GM12878 (cell line): ENCODE results near the gene PRADC1. TPM values are rescaled to one million over a fixed set of nuclear protein-coding genes. Genes with fewer than 3 reads are reported as not detected.

ENCODE experiments used
- CBFB ChIP-seq: IDR thresholded peaks from 2 replicates; pipeline ENCODE4 v1.6.1; 2016; ENCODE audit warnings: antibody characterized with exemption, low read depth
- E2F4 ChIP-seq: IDR thresholded peaks from 2 replicates; pipeline ENCODE4 v1.6.1; 2012; ENCODE audit warnings: low read depth, low read length, improper control_type of control experiment
- E2F8 ChIP-seq: fragments of 450-650 bp; IDR thresholded peaks from 2 replicates; pipeline ENCODE4 v1.6.1; 2018; ENCODE audit warnings: mild to moderate bottlenecking, low read depth, moderate library complexity; ENCODE audit not compliant: partially characterized antibody
- ELK1 ChIP-seq: IDR thresholded peaks from 2 replicates; pipeline ENCODE4 v1.6.1; 2012; ENCODE audit warnings: low read depth, low read length, improper control_type of control experiment
- ESRRA ChIP-seq: IDR thresholded peaks from 2 replicates; pipeline ENCODE4 v1.6.1; 2012; ENCODE audit warnings: mild to moderate bottlenecking, low read length, improper control_type of control experiment
- GATAD2B ChIP-seq: fragments of 450-650 bp; conservative IDR thresholded peaks from 2 replicates; pipeline ENCODE4 v1.6.1; 2017; ENCODE audit warnings: low read depth, mild to moderate bottlenecking, moderate library complexity
- IRF3 ChIP-seq: fragments of 450-650 bp; IDR thresholded peaks from 2 replicates; pipeline ENCODE4 v1.6.1; 2014; ENCODE audit warnings: mild to moderate bottlenecking
- PKNOX1 ChIP-seq: fragments of 450-650 bp; IDR thresholded peaks from 2 replicates; pipeline ENCODE4 v1.6.1; 2016; ENCODE audit warnings: mild to moderate bottlenecking
- RBBP5 ChIP-seq: fragments of 200-600 bp; sonication (generic); conservative IDR thresholded peaks from 2 replicates; pipeline ENCODE4 v1.6.1; 2016
- RCOR1 ChIP-seq: conservative IDR thresholded peaks from 2 replicates; pipeline ENCODE4 v1.6.1; 2012; ENCODE audit warnings: low read depth, low read length, improper control_type of control experiment
- SIN3A ChIP-seq: IDR thresholded peaks from 2 replicates; pipeline ENCODE4 v1.6.1; 2012; ENCODE audit warnings: low read depth, low read length, improper control_type of control experiment
- SIX5 ChIP-seq: IDR thresholded peaks from 2 replicates; pipeline ENCODE4 v1.6.1; 2011; ENCODE audit warnings: mild to moderate bottlenecking, low read depth, low read length, moderate library complexity; ENCODE audit not compliant: severe bottlenecking
- STAT3 ChIP-seq: IDR thresholded peaks from 2 replicates; pipeline ENCODE4 v1.6.1; 2011; ENCODE audit warnings: low read depth, low read length, improper control_type of control experiment
- TCF3 ChIP-seq: IDR thresholded peaks from 2 replicates; pipeline ENCODE4 v1.6.1; 2012; ENCODE audit warnings: low read depth, mild to moderate bottlenecking, low read length, borderline replicate concordance; ENCODE audit not compliant: insufficient read depth
- USF2 ChIP-seq: IDR thresholded peaks from 2 replicates; pipeline ENCODE4 v1.6.1; 2011; ENCODE audit warnings: low read depth, low read length, improper control_type of control experiment, borderline replicate concordance
- ZBTB40 ChIP-seq: fragments of 450-650 bp; IDR thresholded peaks from 2 replicates; pipeline ENCODE4 v1.6.1; 2016; ENCODE audit warnings: mild to moderate bottlenecking, moderate library complexity, borderline replicate concordance
- polyA plus RNA-seq, 11 experiments: library from polyadenylated mRNA; depleted of rRNA in 4 of 11; unstranded in 6 of 11; stranded (reverse) in 5 of 11; fragments of >200 nt; fragmentation: Nextera tagmentation in 4 of 11; fragmentation: Illumina TruSeq in 1 of 11; extraction: Ambion mirVana in 4 of 11; extraction: Trizol in 1 of 11; gene quantifications; 1 replicate in 1 of 11; 2 replicates in 10 of 11; pipeline versions ENCODE4 v1.2.1 to v1.2.3, GENCODE V29; 2011 to 2016; ENCODE audit warnings: inconsistent platforms in 2 of 11, missing spikeins in 2 of 11, low read depth in 1 of 11
- total RNA-seq, 4 experiments: library from RNA; depleted of rRNA in 3 of 4; stranded (reverse); fragments of >200 nt in 3 of 4; fragmentation: Illumina TruSeq in 1 of 4; extraction: Trizol in 1 of 4; gene quantifications; 2 replicates each; pipeline versions ENCODE4 v1.2.1 to v1.2.3, GENCODE V29; 2013 to 2021

Gene PRADC1
- total and polyA plus RNA-seq, 10 of the 15 experiments (the other 5 are each of a cell fraction or from before 2014, with no cell fraction given) = 3.7 to 39.0 (median 13.8) TPM

- peak; percentile 30; the same call in 1 of the 2 replicates for TF ChIP-seq ZBTB40
- TF ChIP-seq PKNOX1 = peak; percentile 98
- TF ChIP-seq RBBP5 = no peak
- no peak for TF ChIP-seq SIX5
- peak; percentile 75; the same call in 1 of the 2 replicates for TF ChIP-seq TCF3
- peak; percentile 55; the same call in 1 of the 2 replicates for TF ChIP-seq GATAD2B
- no peak for TF ChIP-seq CBFB
- peak; percentile 90 for TF ChIP-seq SIN3A
- no peak for TF ChIP-seq ESRRA
- peak; percentile 83 for TF ChIP-seq E2F4
- TF ChIP-seq STAT3 = no peak
- no peak; the same call in 1 of the 2 replicates for TF ChIP-seq RCOR1
- TF ChIP-seq E2F8 = no peak
- TF ChIP-seq IRF3 = peak; percentile 96
- TF ChIP-seq ELK1 = no peak
- TF ChIP-seq USF2 = no peak
Measured at GRCh38 chr2:73233154-73233931, at the start of gene PRADC1 (continued).
